Measurements from ENCODE around the gene MYCBP2. TPM values are rescaled to one million over a fixed set of nuclear protein-coding genes. Genes with fewer than 3 reads are reported as not detected.
"Not testable (repeated sequence)": the region's sequence is repeated elsewhere in the genome, so short reads cannot be mapped to it uniquely, and the experiment has no call there.

MYCBP2 gene
- total and polyA plus RNA-seq, 4 donors, result 12.1 to 86.4 (median 30.0) TPM

GRCh38 chr13:77316430-77316829 lies 10.5 kb downstream of the MYCBP2 start:
- no peaks in the 10 kb centered on the region for H3K27me3 ChIP-seq (ENCODE audit: control insufficient read depth in 4 of 4, insufficient read depth in 4 of 4, low read length in 3 of 4)
- H3K9ac ChIP-seq (ENCODE audit: low read depth in 1 of 2, low read length in 2 of 2), result no peak overlapping the region
- peaks cover 0 to 2% (median 0%) of the 10 kb centered on the region in 4 donors for H3K36me3 ChIP-seq (ENCODE audit: control insufficient read depth in 4 of 4, insufficient read depth in 3 of 4, low read depth in 1 of 4, low read length in 3 of 4)
- 81% methylated on average over 4 of the region's 4 CpGs for WGBS
- no peak overlapping the region for H3K27ac ChIP-seq (ENCODE audit: low read depth in 1 of 2, low read length in 2 of 2)
- DNase-seq (ENCODE audit: low spot score), result no peak
- no peaks in the 10 kb centered on the region for H3K9me3 ChIP-seq (ENCODE audit: control insufficient read depth in 4 of 4, low read length in 3 of 4)
- TF ChIP-seq ZBTB33 (IDR thresholded peaks at IDR 0.05), result no peak
- no peak for TF ChIP-seq REST (IDR thresholded peaks at IDR 0.05)
- peaks cover 0 to 7% (median 3%) of the 10 kb centered on the region in 4 donors for H3K4me1 ChIP-seq (ENCODE audit: control insufficient read depth in 4 of 4, insufficient read depth in 4 of 4, low read length in 3 of 4)
- H3K4me3 ChIP-seq (ENCODE audit: low read depth in 1 of 3, low read length in 3 of 3), result no peak overlapping the region

- H3K9ac ChIP-seq (ENCODE audit: low read depth in 1 of 2, low read length in 2 of 2); H3K4me3 ChIP-seq (ENCODE audit: low read depth in 1 of 3, low read length in 3 of 3); H3K27me3 ChIP-seq (ENCODE audit: control insufficient read depth in 4 of 4, insufficient read depth in 4 of 4, low read length in 3 of 4); H3K36me3 ChIP-seq (ENCODE audit: control insufficient read depth in 4 of 4, insufficient read depth in 3 of 4, low read depth in 1 of 4, low read length in 3 of 4); H3K27ac ChIP-seq (ENCODE audit: low read depth in 1 of 2, low read length in 2 of 2); DNase-seq (ENCODE audit: low spot score); H3K9me3 ChIP-seq (ENCODE audit: control insufficient read depth in 4 of 4, low read length in 3 of 4): not testable (repeated sequence)
- peaks cover 3 to 16% (median 11%) of the 10 kb centered on the region in 4 donors for H3K4me1 ChIP-seq (ENCODE audit: control insufficient read depth in 4 of 4, insufficient read depth in 4 of 4, low read length in 3 of 4)
- WGBS, result 87% methylated on average over 7 of the region's 7 CpGs
Observed at GRCh38 chr13:77315509-77315908, 11.4 kb downstream of the MYCBP2 start.

GRCh38 chr13:77313923-77314322 lies 13.0 kb downstream of the MYCBP2 start:
- Histone ChIP-seq H3K4me1 (ENCODE audit: control insufficient read depth in 4 of 4, insufficient read depth in 4 of 4, low read length in 3 of 4) (peaks cover 3 to 15% (median 10%) of the 10 kb centered on the region in 4 donors), H3K9ac (ENCODE audit: low read depth in 1 of 2, low read length in 2 of 2) (no peak overlapping the region), H3K9me3 (ENCODE audit: control insufficient read depth in 4 of 4, low read length in 3 of 4) (no peaks in the 10 kb centered on the region), H3K36me3 (ENCODE audit: control insufficient read depth in 4 of 4, insufficient read depth in 3 of 4, low read depth in 1 of 4, low read length in 3 of 4) (peaks cover 0 to 2% (median 0%) of the 10 kb centered on the region in 4 donors), H3K27ac (ENCODE audit: low read depth in 1 of 2, low read length in 2 of 2) (no peak overlapping the region), H3K4me3 (ENCODE audit: low read depth in 1 of 3, low read length in 3 of 3) (no peak overlapping the region), H3K27me3 (ENCODE audit: control insufficient read depth in 4 of 4, insufficient read depth in 4 of 4, low read length in 3 of 4) (no peaks in the 10 kb centered on the region)
- 86% methylated on average over 3 of the region's 3 CpGs for WGBS
- DNase-seq (ENCODE audit: low spot score), result no peak
- TF ChIP-seq RAD21 (IDR thresholded peaks at IDR 0.05) (no peak), MAX (IDR thresholded peaks at IDR 0.05) (no peak), ZBTB33 (IDR thresholded peaks at IDR 0.05) (no peak), ATF3 (IDR thresholded peaks at IDR 0.05) (no peak)

Measured in liver (tissue), 9 donors.